ENCODE results near the gene PRAC2.

The PRAC2 gene

GRCh38 chr17:48737330-48738043 is 14.5 kb downstream of the PRAC2 start:
- DNase-seq (ENCODE audit: low read depth): no peak
- no peak overlapping the region for H3K4me3 ChIP-seq (ENCODE audit: control insufficient read depth, low read depth, low read length)
- TF ChIP-seq CTCF (IDR thresholded peaks at IDR 0.05; ENCODE audit: control insufficient read depth, insufficient read depth, low read depth, low read length, missing control alignments): no peak

- TF ChIP-seq CTCF (IDR thresholded peaks at IDR 0.05; ENCODE audit: control insufficient read depth, insufficient read depth, low read depth, low read length, missing control alignments): no peak
- H3K4me3 ChIP-seq (ENCODE audit: control insufficient read depth, low read depth, low read length): no peak overlapping the region
Observed at GRCh38 chr17:48738424-48738802, 15.4 kb downstream of the PRAC2 start.

GRCh38 chr17:48738803-48739526 is 16.0 kb downstream of the PRAC2 start:
- no peak for TF ChIP-seq CTCF (IDR thresholded peaks at IDR 0.05; ENCODE audit: control insufficient read depth, insufficient read depth, low read depth, low read length, missing control alignments)
- DNase-seq (ENCODE audit: low read depth): no peak
- no peak overlapping the region for H3K4me3 ChIP-seq (ENCODE audit: control insufficient read depth, low read depth, low read length)

More at GRCh38 chr17:48738424-48738802, 15.4 kb downstream of the PRAC2 start:
- DNase-seq (ENCODE audit: low read depth): no peak

- no peak overlapping the region for H3K4me3 ChIP-seq (ENCODE audit: control insufficient read depth, low read depth, low read length)
- DNase-seq (ENCODE audit: low read depth): no peak
- TF ChIP-seq CTCF (IDR thresholded peaks at IDR 0.05; ENCODE audit: control insufficient read depth, insufficient read depth, low read depth, low read length, missing control alignments): no peak
Observed at GRCh38 chr17:48740537-48740936, 17.6 kb downstream of the PRAC2 start.

- no peak for DNase-seq (ENCODE audit: low read depth)
- H3K4me3 ChIP-seq (ENCODE audit: control insufficient read depth, low read depth, low read length): no peak overlapping the region
- no peak for TF ChIP-seq CTCF (IDR thresholded peaks at IDR 0.05; ENCODE audit: control insufficient read depth, insufficient read depth, low read depth, low read length, missing control alignments)
Observed at GRCh38 chr17:48745381-48746275, 22.6 kb downstream of the PRAC2 start.

GRCh38 chr17:48746916-48747444 is 24.0 kb downstream of the PRAC2 start:
- no peak for TF ChIP-seq CTCF (IDR thresholded peaks at IDR 0.05; ENCODE audit: control insufficient read depth, insufficient read depth, low read depth, low read length, missing control alignments)
- no peak for DNase-seq (ENCODE audit: low read depth)

More at GRCh38 chr17:48746916-48747444, 24.0 kb downstream of the PRAC2 start:
- H3K4me3 ChIP-seq (ENCODE audit: control insufficient read depth, low read depth, low read length): no peak overlapping the region

Data from AG09309 (cell line).